OCI-LY1 (cell line): ENCODE results near the gene IFT172.

Source experiments
- EZH2 ChIP-seq: fragments of 200-600 bp; sonication (generic), shearing (Covaris generic); IDR thresholded peaks from 2 replicates; pipeline ENCODE4 v1.8.0; 2017; ENCODE audit warnings: borderline replicate concordance, mixed run types, mild to moderate bottlenecking, antibody characterized with exemption, low read length, moderate library complexity, mixed read lengths
- TF ChIP-seq, protein P1 (sequence below): fragments of 200-600 bp; sonication (generic), shearing (Covaris generic); IDR thresholded peaks from 2 replicates; pipeline ENCODE4 v1.5.1; 2017; ENCODE audit warnings: mild to moderate bottlenecking, antibody characterized with exemption, low read length, moderate library complexity, mixed read lengths

GRCh38 chr2:27428978-27429541, 60.5 kb downstream of the IFT172 start:
- TF ChIP-seq EZH2: no peak
- TF ChIP-seq, protein P1, sequence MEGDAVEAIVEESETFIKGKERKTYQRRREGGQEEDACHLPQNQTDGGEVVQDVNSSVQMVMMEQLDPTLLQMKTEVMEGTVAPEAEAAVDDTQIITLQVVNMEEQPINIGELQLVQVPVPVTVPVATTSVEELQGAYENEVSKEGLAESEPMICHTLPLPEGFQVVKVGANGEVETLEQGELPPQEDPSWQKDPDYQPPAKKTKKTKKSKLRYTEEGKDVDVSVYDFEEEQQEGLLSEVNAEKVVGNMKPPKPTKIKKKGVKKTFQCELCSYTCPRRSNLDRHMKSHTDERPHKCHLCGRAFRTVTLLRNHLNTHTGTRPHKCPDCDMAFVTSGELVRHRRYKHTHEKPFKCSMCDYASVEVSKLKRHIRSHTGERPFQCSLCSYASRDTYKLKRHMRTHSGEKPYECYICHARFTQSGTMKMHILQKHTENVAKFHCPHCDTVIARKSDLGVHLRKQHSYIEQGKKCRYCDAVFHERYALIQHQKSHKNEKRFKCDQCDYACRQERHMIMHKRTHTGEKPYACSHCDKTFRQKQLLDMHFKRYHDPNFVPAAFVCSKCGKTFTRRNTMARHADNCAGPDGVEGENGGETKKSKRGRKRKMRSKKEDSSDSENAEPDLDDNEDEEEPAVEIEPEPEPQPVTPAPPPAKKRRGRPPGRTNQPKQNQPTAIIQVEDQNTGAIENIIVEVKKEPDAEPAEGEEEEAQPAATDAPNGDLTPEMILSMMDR: no peak
